Prostate gland (tissue), 2 donors: ENCODE measurements around the gene TRIM72. TPM values are rescaled to one million over a fixed set of nuclear protein-coding genes. Genes with fewer than 3 reads are reported as not detected.

Source experiments
- DNase-seq: peaks from one replicate; pipeline ENCODE4 v3.0.0-alpha.2; 2019; ENCODE audit warnings: low spot score
- H3K27ac ChIP-seq, 2 donors: fragments of 200-600 bp; sonication (generic); 2 replicates each; pipeline ENCODE4 v1.5.1; 2017 to 2019
- H3K27me3 ChIP-seq: fragments of 200-600 bp; sonication (generic); replicated peaks from 2 replicates; pipeline ENCODE4 v1.5.1; 2019; ENCODE audit not compliant: insufficient read depth
- H3K36me3 ChIP-seq, 2 donors: fragments of 200-600 bp; sonication (generic); 1 replicate in 1 of 2; 2 replicates in 1 of 2; pipeline versions ENCODE4 v1.5.1 to v1.8.1; 2017 to 2019
- H3K4me1 ChIP-seq: fragments of 200-600 bp; sonication (generic); replicated peaks from 2 replicates; pipeline ENCODE4 v1.5.1; 2019
- H3K4me3 ChIP-seq, 2 donors: fragments of 200-600 bp; sonication (generic); 2 replicates each; pipeline ENCODE4 v1.5.1; 2017 to 2019
- H3K9me3 ChIP-seq: fragments of 200-600 bp; sonication (generic); 2 replicates; pipeline ENCODE4 v1.5.1; 2017
- POLR2A ChIP-seq: fragments of 450-650 bp; IDR thresholded peaks from one replicate; pipeline ENCODE4 v1.6.1; 2016; ENCODE audit warnings: antibody characterized with exemption, mild to moderate bottlenecking
- POLR2AphosphoS5 ChIP-seq: sonication (generic); formaldehyde crosslinking; IDR thresholded peaks from one replicate; pipeline ENCODE4 v1.6.1; 2017; ENCODE audit warnings: antibody characterized with exemption
- WGBS: methylation state at CpG from one replicate; pipeline ENCODE4 v1.1.5; 2018; 5-methylcytosine and 5-hydroxymethylcytosine counted together
- intact Hi-C: fragments of 100-400 bp; cut with DNase I; formaldehyde crosslinking; loops from one replicate; pipeline ENCODE4 v1.14.2; 2022
- total RNA-seq, 2 donors: library from RNA; depleted of rRNA; stranded (reverse); fragments of >200 nt; gene quantifications; one replicate each; pipeline ENCODE4 v1.1.0, GENCODE V29; 2016
- TF ChIP-seq, protein P1 (sequence below), 4 experiments: fragments of 200-600 bp in 2 of 4; fragments of 450-650 bp in 2 of 4; sonication (generic) in 2 of 4; IDR thresholded peaks; 1 replicate in 3 of 4; 2 replicates in 1 of 4; pipeline ENCODE4 v1.5.1; 2016 to 2019; ENCODE audit warnings: antibody characterized with exemption in 4 of 4, mild to moderate bottlenecking in 2 of 4, moderate library complexity in 2 of 4

The TRIM72 gene
- total RNA-seq, 2 donors from 2014 or later, result 0.23 to 3.9 TPM

GRCh38 chr16:31246296-31246695 is 32.4 kb downstream of the TRIM72 start:
- Histone ChIP-seq H3K9me3 (no peaks in the 10 kb centered on the region), H3K36me3 (no peaks in the 10 kb centered on the region), H3K4me3 (no peak overlapping the region), H3K4me1 (no peaks in the 10 kb centered on the region), H3K27ac (no peak overlapping the region), H3K27me3 (no peaks in the 10 kb centered on the region)
- TF ChIP-seq, protein P1, sequence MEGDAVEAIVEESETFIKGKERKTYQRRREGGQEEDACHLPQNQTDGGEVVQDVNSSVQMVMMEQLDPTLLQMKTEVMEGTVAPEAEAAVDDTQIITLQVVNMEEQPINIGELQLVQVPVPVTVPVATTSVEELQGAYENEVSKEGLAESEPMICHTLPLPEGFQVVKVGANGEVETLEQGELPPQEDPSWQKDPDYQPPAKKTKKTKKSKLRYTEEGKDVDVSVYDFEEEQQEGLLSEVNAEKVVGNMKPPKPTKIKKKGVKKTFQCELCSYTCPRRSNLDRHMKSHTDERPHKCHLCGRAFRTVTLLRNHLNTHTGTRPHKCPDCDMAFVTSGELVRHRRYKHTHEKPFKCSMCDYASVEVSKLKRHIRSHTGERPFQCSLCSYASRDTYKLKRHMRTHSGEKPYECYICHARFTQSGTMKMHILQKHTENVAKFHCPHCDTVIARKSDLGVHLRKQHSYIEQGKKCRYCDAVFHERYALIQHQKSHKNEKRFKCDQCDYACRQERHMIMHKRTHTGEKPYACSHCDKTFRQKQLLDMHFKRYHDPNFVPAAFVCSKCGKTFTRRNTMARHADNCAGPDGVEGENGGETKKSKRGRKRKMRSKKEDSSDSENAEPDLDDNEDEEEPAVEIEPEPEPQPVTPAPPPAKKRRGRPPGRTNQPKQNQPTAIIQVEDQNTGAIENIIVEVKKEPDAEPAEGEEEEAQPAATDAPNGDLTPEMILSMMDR (IDR thresholded peaks at IDR 0.05), result no peak
- TF ChIP-seq POLR2AphosphoS5 (no peak), POLR2A (no peak)
- intact Hi-C loops, result no loop called here
- WGBS, result 96% methylated on average over 3 of the region's 3 CpGs
- DNase-seq, result no peak

- Histone ChIP-seq H3K9me3 (no peaks in the 10 kb centered on the region), H3K27me3 (no peaks in the 10 kb centered on the region), H3K4me1 (no peaks in the 10 kb centered on the region), H3K36me3 (no peaks in the 10 kb centered on the region), H3K27ac (no peak overlapping the region), H3K4me3 (no peak overlapping the region)
- DNase-seq, result no peak
- intact Hi-C loops, result no loop called here
- 45% methylated on average over 5 of the region's 5 CpGs for WGBS
- no peak for TF ChIP-seq POLR2A
- TF ChIP-seq POLR2AphosphoS5, result no peak
- TF ChIP-seq, protein P1 (IDR thresholded peaks at IDR 0.05), result no peak
These were observed 34.4 kb downstream of the TRIM72 start for GRCh38 chr16:31248344-31248743.

DNA sequence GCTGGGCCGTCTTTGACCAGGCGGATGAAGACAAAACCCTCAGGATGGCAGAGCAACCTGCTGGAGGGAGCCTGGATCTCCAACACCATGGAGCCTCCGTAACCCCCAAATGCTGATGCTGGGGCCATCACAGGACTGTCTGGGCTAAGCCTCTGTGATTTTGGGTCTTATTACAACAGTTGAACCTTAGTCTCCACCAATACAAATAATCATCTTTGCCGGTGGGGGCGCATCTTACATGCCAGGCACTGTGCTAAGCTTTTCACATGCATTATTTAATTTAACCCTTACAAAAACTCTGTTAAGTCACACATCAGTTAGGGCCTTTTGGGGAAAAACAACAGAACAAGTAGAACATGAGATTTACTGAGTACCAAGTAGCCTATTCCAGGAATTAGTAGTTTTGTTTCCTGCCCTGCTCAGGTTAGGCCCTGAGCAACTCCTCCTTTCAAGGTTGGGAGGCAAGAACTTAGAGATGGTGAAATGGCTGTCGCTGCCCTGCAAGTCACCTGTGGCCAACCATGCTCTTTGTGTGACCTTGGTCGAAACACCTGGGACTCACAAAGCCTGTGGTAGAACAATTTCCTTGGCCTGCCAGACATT is 37.0 kb downstream of the TRIM72 start:
- intact Hi-C loops, result no loop called here
- H3K36me3 ChIP-seq, result no peaks in the 10 kb centered on the region
- DNase-seq, result no peak
- H3K4me1 ChIP-seq, result no peaks in the 10 kb centered on the region
- TF ChIP-seq POLR2AphosphoS5, result no peak
- TF ChIP-seq, protein P1 (IDR thresholded peaks at IDR 0.05), result no peak
- TF ChIP-seq POLR2A, result no peak
- H3K9me3 ChIP-seq, result no peaks in the 10 kb centered on the region
- WGBS, result 88% methylated on average over 7 of the region's 7 CpGs
- no peaks in the 10 kb centered on the region for H3K27me3 ChIP-seq
- no peak overlapping the region for H3K4me3 ChIP-seq
- no peak overlapping the region for H3K27ac ChIP-seq

DNA sequence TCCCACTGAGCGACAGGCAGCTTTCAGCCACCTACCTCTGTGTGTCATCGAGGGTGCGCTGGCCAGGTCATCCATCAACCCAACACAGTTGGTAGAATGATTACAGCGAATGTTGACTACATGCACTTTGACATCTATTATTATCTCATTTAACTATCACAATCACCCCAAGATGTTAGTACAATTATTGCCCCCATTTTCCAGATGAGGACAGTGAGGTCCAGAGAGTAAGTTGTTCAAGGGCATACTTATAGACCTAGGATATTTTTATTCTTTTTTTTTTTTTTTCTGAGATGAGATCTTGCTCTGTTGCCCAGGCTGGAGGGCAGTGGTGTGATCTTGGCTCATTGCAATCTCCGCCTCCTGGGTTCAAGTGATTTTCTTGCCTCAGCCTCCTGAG is 37.5 kb downstream of the TRIM72 start:
- WGBS, result 96% methylated on average over 5 of the region's 5 CpGs
- Histone ChIP-seq H3K27me3 (no peaks in the 10 kb centered on the region), H3K4me1 (no peaks in the 10 kb centered on the region), H3K27ac (no peak overlapping the region), H3K4me3 (no peak overlapping the region), H3K9me3 (no peaks in the 10 kb centered on the region), H3K36me3 (no peaks in the 10 kb centered on the region)
- no peak for DNase-seq
- intact Hi-C loops, result no loop called here
- no peak for TF ChIP-seq POLR2AphosphoS5
- TF ChIP-seq POLR2A, result no peak
- TF ChIP-seq, protein P1 (IDR thresholded peaks at IDR 0.05), result no peak

GRCh38 chr16:31253642-31254045 is 39.7 kb downstream of the TRIM72 start:
- Histone ChIP-seq H3K36me3 (no peaks in the 10 kb centered on the region), H3K27me3 (no peaks in the 10 kb centered on the region), H3K4me3 (no peak overlapping the region), H3K4me1 (no peaks in the 10 kb centered on the region), H3K9me3 (no peaks in the 10 kb centered on the region), H3K27ac (no peak overlapping the region)
- intact Hi-C loops, result no loop called here
- WGBS, result 68% methylated on average over 5 of the region's 5 CpGs
- no peak for DNase-seq
- TF ChIP-seq, protein P1 (IDR thresholded peaks at IDR 0.05), result no peak
- TF ChIP-seq POLR2A, result no peak
- no peak for TF ChIP-seq POLR2AphosphoS5
